Measurements from ENCODE around the gene EHMT1.

EHMT1 gene

GRCh38 chr9:137812356-137813023, 193.7 kb downstream of the EHMT1 start:
- no peaks in the 10 kb centered on the region for H3K27me3 ChIP-seq (ENCODE audit: low read depth, low read length)
- H3K27ac ChIP-seq (ENCODE audit: low read length) = no peak overlapping the region
- peaks cover 43 to 83% of the 10 kb centered on the region in 2 donors for H3K36me3 ChIP-seq (ENCODE audit: control insufficient read depth in 1 of 2, insufficient read depth in 2 of 2, low read length in 2 of 2)
- no peaks in the 10 kb centered on the region for H3K4me1 ChIP-seq (ENCODE audit: control insufficient read depth in 1 of 2, insufficient read depth in 2 of 2, low read length in 2 of 2)
- no peaks in the 10 kb centered on the region for H3K9me3 ChIP-seq (ENCODE audit: control insufficient read depth in 1 of 2, low read length in 2 of 2)
- no peak overlapping the region for H3K4me3 ChIP-seq (ENCODE audit: low read depth in 1 of 2, low read length in 2 of 2)

- H3K36me3 ChIP-seq (ENCODE audit: control insufficient read depth in 1 of 2, insufficient read depth in 2 of 2, low read length in 2 of 2) = peaks cover 45 to 85% of the 10 kb centered on the region in 2 donors
- H3K4me3 ChIP-seq (ENCODE audit: low read depth in 1 of 2, low read length in 2 of 2) = no peak overlapping the region
- H3K9me3 ChIP-seq (ENCODE audit: control insufficient read depth in 1 of 2, low read length in 2 of 2) = no peaks in the 10 kb centered on the region
- no peaks in the 10 kb centered on the region for H3K27me3 ChIP-seq (ENCODE audit: low read depth, low read length)
- H3K4me1 ChIP-seq (ENCODE audit: control insufficient read depth in 1 of 2, insufficient read depth in 2 of 2, low read length in 2 of 2) = no peaks in the 10 kb centered on the region
- no peak overlapping the region for H3K27ac ChIP-seq (ENCODE audit: low read length)
Measured at GRCh38 chr9:137813167-137813566, 194.4 kb downstream of the EHMT1 start.

- Histone ChIP-seq H3K4me1 (ENCODE audit: control insufficient read depth in 1 of 2, insufficient read depth in 2 of 2, low read length in 2 of 2) (no peaks in the 10 kb centered on the region), H3K36me3 (ENCODE audit: control insufficient read depth in 1 of 2, insufficient read depth in 2 of 2, low read length in 2 of 2) (peaks cover 45 to 83% of the 10 kb centered on the region in 2 donors), H3K9me3 (ENCODE audit: control insufficient read depth in 1 of 2, low read length in 2 of 2) (no peaks in the 10 kb centered on the region), H3K27ac (ENCODE audit: low read length) (no peak overlapping the region), H3K4me3 (ENCODE audit: low read depth in 1 of 2, low read length in 2 of 2) (no peak overlapping the region), H3K27me3 (ENCODE audit: low read depth, low read length) (no peaks in the 10 kb centered on the region)
Measured at GRCh38 chr9:137813651-137814415, 195.0 kb downstream of the EHMT1 start.

- Histone ChIP-seq H3K27me3 (ENCODE audit: low read depth, low read length) (no peaks in the 10 kb centered on the region), H3K36me3 (ENCODE audit: control insufficient read depth in 1 of 2, insufficient read depth in 2 of 2, low read length in 2 of 2) (peaks cover 45 to 78% of the 10 kb centered on the region in 2 donors)
Measured at GRCh38 chr9:137814436-137814835, 195.6 kb downstream of the EHMT1 start.

GRCh38 chr9:137814841-137815240, 196.0 kb downstream of the EHMT1 start:
- H3K27ac ChIP-seq (ENCODE audit: low read length) = no peak overlapping the region
- no peak overlapping the region for H3K4me3 ChIP-seq (ENCODE audit: low read depth in 1 of 2, low read length in 2 of 2)
- H3K27me3 ChIP-seq (ENCODE audit: low read depth, low read length) = no peaks in the 10 kb centered on the region
- H3K9me3 ChIP-seq (ENCODE audit: control insufficient read depth in 1 of 2, low read length in 2 of 2) = no peaks in the 10 kb centered on the region
- no peaks in the 10 kb centered on the region for H3K4me1 ChIP-seq (ENCODE audit: control insufficient read depth in 1 of 2, insufficient read depth in 2 of 2, low read length in 2 of 2)
- H3K36me3 ChIP-seq (ENCODE audit: control insufficient read depth in 1 of 2, insufficient read depth in 2 of 2, low read length in 2 of 2) = peaks cover 43 to 79% of the 10 kb centered on the region in 2 donors

More at GRCh38 chr9:137814436-137814835, 195.6 kb downstream of the EHMT1 start:
- no peak overlapping the region for H3K27ac ChIP-seq (ENCODE audit: low read length)
- no peaks in the 10 kb centered on the region for H3K9me3 ChIP-seq (ENCODE audit: control insufficient read depth in 1 of 2, low read length in 2 of 2)
- H3K4me1 ChIP-seq (ENCODE audit: control insufficient read depth in 1 of 2, insufficient read depth in 2 of 2, low read length in 2 of 2) = no peaks in the 10 kb centered on the region
- H3K4me3 ChIP-seq (ENCODE audit: low read depth in 1 of 2, low read length in 2 of 2) = no peak overlapping the region

GRCh38 chr9:137815256-137816255, 196.8 kb downstream of the EHMT1 start:
- H3K27me3 ChIP-seq (ENCODE audit: low read depth, low read length) = no peaks in the 10 kb centered on the region
- H3K27ac ChIP-seq (ENCODE audit: low read length) = no peak overlapping the region
- no peaks in the 10 kb centered on the region for H3K9me3 ChIP-seq (ENCODE audit: control insufficient read depth in 1 of 2, low read length in 2 of 2)
- no peak overlapping the region for H3K4me3 ChIP-seq (ENCODE audit: low read depth in 1 of 2, low read length in 2 of 2)
- no peaks in the 10 kb centered on the region for H3K4me1 ChIP-seq (ENCODE audit: control insufficient read depth in 1 of 2, insufficient read depth in 2 of 2, low read length in 2 of 2)
- peaks cover 49 to 86% of the 10 kb centered on the region in 2 donors for H3K36me3 ChIP-seq (ENCODE audit: control insufficient read depth in 1 of 2, insufficient read depth in 2 of 2, low read length in 2 of 2)

GRCh38 chr9:137816531-137817235, 197.9 kb downstream of the EHMT1 start:
- H3K4me3 ChIP-seq (ENCODE audit: low read depth in 1 of 2, low read length in 2 of 2) = no peak overlapping the region
- no peaks in the 10 kb centered on the region for H3K4me1 ChIP-seq (ENCODE audit: control insufficient read depth in 1 of 2, insufficient read depth in 2 of 2, low read length in 2 of 2)
- no peaks in the 10 kb centered on the region for H3K27me3 ChIP-seq (ENCODE audit: low read depth, low read length)
- no peaks in the 10 kb centered on the region for H3K9me3 ChIP-seq (ENCODE audit: control insufficient read depth in 1 of 2, low read length in 2 of 2)
- H3K27ac ChIP-seq (ENCODE audit: low read length) = no peak overlapping the region
- peaks cover 45 to 89% of the 10 kb centered on the region in 2 donors for H3K36me3 ChIP-seq (ENCODE audit: control insufficient read depth in 1 of 2, insufficient read depth in 2 of 2, low read length in 2 of 2)

- Histone ChIP-seq H3K27ac (ENCODE audit: low read length) (no peak overlapping the region), H3K27me3 (ENCODE audit: low read depth, low read length) (no peaks in the 10 kb centered on the region)
Measured at GRCh38 chr9:137817236-137818200, 198.7 kb downstream of the EHMT1 start.

GRCh38 chr9:137818286-137818685, 199.5 kb downstream of the EHMT1 start:
- no peak overlapping the region for H3K4me3 ChIP-seq (ENCODE audit: low read depth in 1 of 2, low read length in 2 of 2)
- no peaks in the 10 kb centered on the region for H3K27me3 ChIP-seq (ENCODE audit: low read depth, low read length)
- H3K4me1 ChIP-seq (ENCODE audit: control insufficient read depth in 1 of 2, insufficient read depth in 2 of 2, low read length in 2 of 2) = no peaks in the 10 kb centered on the region
- H3K36me3 ChIP-seq (ENCODE audit: control insufficient read depth in 1 of 2, insufficient read depth in 2 of 2, low read length in 2 of 2) = peaks cover 35 to 82% of the 10 kb centered on the region in 2 donors
- no peak overlapping the region for H3K27ac ChIP-seq (ENCODE audit: low read length)
- no peaks in the 10 kb centered on the region for H3K9me3 ChIP-seq (ENCODE audit: control insufficient read depth in 1 of 2, low read length in 2 of 2)

More at GRCh38 chr9:137817236-137818200, 198.7 kb downstream of the EHMT1 start:
- Histone ChIP-seq H3K4me3 (ENCODE audit: low read depth in 1 of 2, low read length in 2 of 2) (no peak overlapping the region), H3K9me3 (ENCODE audit: control insufficient read depth in 1 of 2, low read length in 2 of 2) (no peaks in the 10 kb centered on the region), H3K4me1 (ENCODE audit: control insufficient read depth in 1 of 2, insufficient read depth in 2 of 2, low read length in 2 of 2) (no peaks in the 10 kb centered on the region), H3K36me3 (ENCODE audit: control insufficient read depth in 1 of 2, insufficient read depth in 2 of 2, low read length in 2 of 2) (peaks cover 43 to 89% of the 10 kb centered on the region in 2 donors)

Measured in muscle layer of duodenum (tissue), 2 donors.